Uterus (tissue), 4 donors: ENCODE data around the gene ADH7. TPM values are rescaled to one million over a fixed set of nuclear protein-coding genes. Genes with fewer than 3 reads are reported as not detected.
A peak's percentile ranks its signal among the peaks of the same experiment; 100 is the strongest.

Source experiments
- DNase-seq, 2 donors: peaks; one replicate each; pipeline ENCODE4 v3.0.0-alpha.2; 2019 to 2020
- H3K27ac ChIP-seq, 2 donors: fragments of 200-600 bp; sonication (generic); 1 replicate in 1 of 2; 2 replicates in 1 of 2; pipeline ENCODE4 v1.5.1; 2016 to 2018
- H3K27me3 ChIP-seq, 2 donors: fragments of 200-600 bp; sonication (generic); one replicate each; pipeline ENCODE4 v1.5.1; 2018 to 2019; ENCODE audit warnings: control low read depth in 1 of 2
- H3K36me3 ChIP-seq, 2 donors: fragments of 200-600 bp; sonication (generic); one replicate each; pipeline ENCODE4 v1.5.1; 2019; ENCODE audit warnings: control low read depth in 1 of 2
- H3K4me1 ChIP-seq, 2 donors: fragments of 200-600 bp; sonication (generic); one replicate each; pipeline ENCODE4 v1.5.1; 2018 to 2019; ENCODE audit warnings: control low read depth in 1 of 2
- H3K4me3 ChIP-seq, 2 donors: fragments of 200-600 bp; sonication (generic); 1 replicate in 1 of 2; 2 replicates in 1 of 2; pipeline ENCODE4 v1.5.1; 2018 to 2019; ENCODE audit warnings: mild to moderate bottlenecking in 1 of 2
- H3K9me3 ChIP-seq, 2 donors: fragments of 200-600 bp; sonication (generic); one replicate each; pipeline ENCODE4 v1.5.1; 2019; ENCODE audit warnings: control low read depth in 1 of 2
- POLR2A ChIP-seq, 2 donors: fragments of 450-650 bp; IDR thresholded peaks; one replicate each; pipeline ENCODE4 v1.6.1; 2016; ENCODE audit warnings: antibody characterized with exemption in 2 of 2, mild to moderate bottlenecking in 1 of 2, moderate library complexity in 1 of 2
- intact Hi-C: fragments of 100-400 bp; cut with DNase I; formaldehyde crosslinking; loops from one replicate; pipeline ENCODE4 v1.15.1; 2023; ENCODE audit warnings: low total_unique reads
- total RNA-seq, 4 donors: library from RNA; depleted of rRNA in 3 of 4; stranded (reverse); fragments of >200 nt in 3 of 4; gene quantifications; one replicate each; pipeline versions ENCODE4 v1.1.0 to v1.2.4, GENCODE V29; 2014 to 2023
- TF ChIP-seq, protein P1 (sequence below), 4 experiments: fragments of 200-600 bp in 2 of 4; fragments of 450-650 bp in 2 of 4; sonication (generic) in 2 of 4; IDR thresholded peaks; one replicate each; pipeline ENCODE4 v1.5.1; 2016 to 2019; ENCODE audit warnings: antibody characterized with exemption in 4 of 4, mild to moderate bottlenecking in 2 of 4, moderate library complexity in 1 of 4
- donor health status: DM: yes; HTN: yes; CAD: no.

Gene ADH7
- total RNA-seq, 4 donors from 2014 or later: not detected

DNA sequence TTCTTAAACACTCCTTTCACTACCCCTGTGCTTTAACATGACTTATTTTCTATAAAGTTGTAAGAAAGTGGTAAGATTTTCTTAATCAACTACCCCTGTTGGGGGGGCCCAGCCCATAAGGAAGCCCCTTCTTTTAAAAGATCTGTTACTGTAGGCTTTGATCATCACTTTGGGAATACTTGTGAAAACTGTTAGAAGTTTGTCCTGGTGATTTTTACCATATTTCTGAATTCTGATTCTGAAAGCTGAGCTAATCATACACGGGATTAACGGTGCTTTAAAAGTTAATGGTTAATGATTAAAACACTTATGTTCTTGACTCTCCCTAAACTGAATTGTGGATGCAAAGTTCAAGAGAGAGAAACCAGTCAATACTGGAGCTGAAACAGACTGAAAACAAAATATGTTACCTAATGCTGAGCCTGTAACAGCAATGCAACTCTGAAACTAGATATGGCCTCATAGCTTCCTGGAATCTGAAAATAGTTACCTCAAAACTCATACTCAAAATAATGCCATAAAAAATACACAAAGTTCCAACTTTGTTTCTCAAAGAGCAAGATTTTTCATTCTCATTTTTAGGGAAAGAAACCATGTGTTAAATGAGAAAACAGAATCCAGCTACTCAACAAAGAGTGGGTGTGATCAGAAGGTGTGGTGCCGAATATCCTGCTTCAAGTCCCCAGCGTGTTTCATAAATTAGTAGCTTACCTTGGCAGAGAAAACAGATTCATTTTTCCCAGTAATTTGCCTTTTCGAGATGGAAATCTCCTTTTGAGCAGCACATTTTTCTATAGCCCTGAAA, 31.6 kb downstream of the ADH7 start:
- H3K4me1 ChIP-seq: peaks cover 0 to 7% of the 10 kb centered on the region in 2 donors
- no peak for TF ChIP-seq POLR2A (IDR thresholded peaks at IDR 0.05)
- TF ChIP-seq, protein P1, sequence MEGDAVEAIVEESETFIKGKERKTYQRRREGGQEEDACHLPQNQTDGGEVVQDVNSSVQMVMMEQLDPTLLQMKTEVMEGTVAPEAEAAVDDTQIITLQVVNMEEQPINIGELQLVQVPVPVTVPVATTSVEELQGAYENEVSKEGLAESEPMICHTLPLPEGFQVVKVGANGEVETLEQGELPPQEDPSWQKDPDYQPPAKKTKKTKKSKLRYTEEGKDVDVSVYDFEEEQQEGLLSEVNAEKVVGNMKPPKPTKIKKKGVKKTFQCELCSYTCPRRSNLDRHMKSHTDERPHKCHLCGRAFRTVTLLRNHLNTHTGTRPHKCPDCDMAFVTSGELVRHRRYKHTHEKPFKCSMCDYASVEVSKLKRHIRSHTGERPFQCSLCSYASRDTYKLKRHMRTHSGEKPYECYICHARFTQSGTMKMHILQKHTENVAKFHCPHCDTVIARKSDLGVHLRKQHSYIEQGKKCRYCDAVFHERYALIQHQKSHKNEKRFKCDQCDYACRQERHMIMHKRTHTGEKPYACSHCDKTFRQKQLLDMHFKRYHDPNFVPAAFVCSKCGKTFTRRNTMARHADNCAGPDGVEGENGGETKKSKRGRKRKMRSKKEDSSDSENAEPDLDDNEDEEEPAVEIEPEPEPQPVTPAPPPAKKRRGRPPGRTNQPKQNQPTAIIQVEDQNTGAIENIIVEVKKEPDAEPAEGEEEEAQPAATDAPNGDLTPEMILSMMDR (IDR thresholded peaks at IDR 0.05): no peak
- no peaks in the 10 kb centered on the region for H3K27me3 ChIP-seq
- no peaks in the 10 kb centered on the region for H3K36me3 ChIP-seq
- intact Hi-C loops: no loop called here
- H3K9me3 ChIP-seq: no peaks in the 10 kb centered on the region
- DNase-seq: no peak
- H3K4me3 ChIP-seq: no peak overlapping the region
- peak overlapping the region; percentile 70 to 73 for H3K27ac ChIP-seq

DNA sequence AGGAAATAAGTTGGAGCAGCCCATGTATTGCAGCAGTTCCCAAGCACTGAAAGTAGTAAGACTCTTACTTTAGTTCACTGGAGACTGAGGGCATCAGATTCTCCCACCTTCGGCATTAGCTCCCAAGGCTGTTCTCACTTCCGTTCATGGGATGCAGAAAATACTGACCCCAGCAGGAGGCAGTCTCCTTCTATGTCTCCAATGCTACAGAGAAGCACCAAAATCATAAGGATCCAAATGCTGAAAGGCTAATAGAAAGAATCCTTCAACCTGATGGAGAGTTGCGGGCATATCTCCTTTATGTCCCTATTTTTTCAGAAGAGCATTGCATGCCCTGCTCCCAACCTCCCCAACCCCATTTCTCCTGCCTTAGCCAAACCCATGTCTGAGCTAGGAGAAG, 32.4 kb downstream of the ADH7 start:
- H3K27me3 ChIP-seq: no peaks in the 10 kb centered on the region
- H3K27ac ChIP-seq: peak overlapping the region; percentile 70 to 73
- no peak overlapping the region for H3K4me3 ChIP-seq
- intact Hi-C loops: no loop called here
- H3K4me1 ChIP-seq: peaks cover 0 to 7% of the 10 kb centered on the region in 2 donors
- no peak for DNase-seq
- no peak for TF ChIP-seq POLR2A (IDR thresholded peaks at IDR 0.05)
- TF ChIP-seq, protein P1 (IDR thresholded peaks at IDR 0.05): no peak
- no peaks in the 10 kb centered on the region for H3K9me3 ChIP-seq
- no peaks in the 10 kb centered on the region for H3K36me3 ChIP-seq

GRCh38 chr4:99400831-99401230, 34.3 kb downstream of the ADH7 start:
- H3K27ac ChIP-seq: no peak overlapping the region
- intact Hi-C loops: no loop called here
- H3K27me3 ChIP-seq: no peaks in the 10 kb centered on the region
- no peaks in the 10 kb centered on the region for H3K9me3 ChIP-seq
- peaks cover under 1 to 10% of the 10 kb centered on the region in 2 donors for H3K4me1 ChIP-seq
- TF ChIP-seq, protein P1 (IDR thresholded peaks at IDR 0.05): no peak
- TF ChIP-seq POLR2A (IDR thresholded peaks at IDR 0.05): no peak
- no peaks in the 10 kb centered on the region for H3K36me3 ChIP-seq
- DNase-seq: no peak
- no peak overlapping the region for H3K4me3 ChIP-seq

DNA sequence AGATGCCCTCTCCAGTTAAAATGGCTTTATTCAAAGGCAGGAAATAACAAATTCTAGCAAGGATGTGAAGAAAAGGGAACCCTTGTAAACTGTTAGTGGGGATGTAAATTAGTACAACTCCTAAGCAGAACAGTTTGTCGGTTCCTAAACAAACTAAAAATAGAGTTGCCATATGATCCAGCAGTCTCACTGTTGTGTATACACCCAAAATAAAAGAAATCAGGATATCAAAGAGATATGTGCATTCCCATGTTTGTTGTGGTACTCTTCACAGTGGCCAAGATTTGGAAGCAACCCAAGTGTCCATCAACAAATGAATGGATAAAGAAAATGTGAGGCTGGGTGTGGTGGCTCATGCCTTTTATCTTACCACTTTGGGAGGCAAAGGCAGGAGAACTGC, 36.1 kb downstream of the ADH7 start:
- H3K4me3 ChIP-seq: no peak overlapping the region
- H3K4me1 ChIP-seq: peaks cover 8 to 13% of the 10 kb centered on the region in 2 donors
- no peaks in the 10 kb centered on the region for H3K27me3 ChIP-seq
- no peaks in the 10 kb centered on the region for H3K9me3 ChIP-seq
- intact Hi-C loops: no loop called here
- TF ChIP-seq, protein P1 (IDR thresholded peaks at IDR 0.05): no peak
- TF ChIP-seq POLR2A (IDR thresholded peaks at IDR 0.05): no peak
- no peaks in the 10 kb centered on the region for H3K36me3 ChIP-seq
- DNase-seq: no peak
- H3K27ac ChIP-seq: no peak overlapping the region

DNA sequence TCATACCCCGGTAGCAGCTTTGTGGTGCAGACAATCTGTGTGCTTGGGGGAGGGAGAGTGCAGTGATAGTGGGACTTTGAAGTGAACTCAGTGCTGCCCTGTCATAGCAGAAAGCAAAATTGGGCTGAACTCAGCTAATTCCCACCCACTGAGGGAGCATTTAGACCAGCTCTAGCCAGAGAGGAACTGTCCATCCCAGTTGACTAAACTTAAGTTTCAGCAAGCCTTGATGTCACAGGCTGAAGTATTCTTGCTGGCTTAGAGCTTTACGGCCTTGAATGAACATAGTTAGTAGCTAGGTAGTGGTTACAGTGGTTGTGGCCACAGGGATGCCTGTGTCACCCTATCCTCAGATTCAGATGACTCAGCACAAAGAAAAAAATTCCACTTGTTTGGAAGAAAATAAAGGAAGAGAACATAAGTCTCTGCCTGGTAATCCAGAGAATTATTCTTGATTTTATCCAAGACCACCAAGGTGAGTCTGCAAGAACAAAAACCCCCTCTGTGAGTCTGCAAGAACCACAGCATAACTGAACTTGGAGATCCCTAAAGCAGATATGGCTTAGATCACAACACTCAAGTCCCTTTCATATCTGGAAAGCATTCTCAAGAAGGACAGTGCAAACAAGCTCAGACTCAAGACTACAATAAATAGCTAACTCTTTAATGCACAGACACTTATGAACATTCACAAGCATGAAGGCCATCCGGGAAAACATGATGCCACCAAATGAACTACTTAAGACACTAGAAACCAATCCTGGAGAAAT, 39.4 kb downstream of the ADH7 start:
- Histone ChIP-seq H3K27ac (peak overlapping the region; percentile 83 to 88), H3K4me3 (no peak overlapping the region), H3K4me1 (peaks cover 8 to 11% of the 10 kb centered on the region in 2 donors), H3K27me3 (no peaks in the 10 kb centered on the region), H3K36me3 (no peaks in the 10 kb centered on the region), H3K9me3 (no peaks in the 10 kb centered on the region)
- TF ChIP-seq, protein P1 (IDR thresholded peaks at IDR 0.05): no peak
- no peak for TF ChIP-seq POLR2A (IDR thresholded peaks at IDR 0.05)
- intact Hi-C loops: no loop called here
- no peak for DNase-seq
